Measurements from ENCODE around the gene OSBPL8. TPM values are rescaled to one million over a fixed set of nuclear protein-coding genes. Genes with fewer than 3 reads are reported as not detected.
A peak's percentile ranks its signal among the peaks of the same experiment; 100 is the strongest.

Gene OSBPL8
- total and polyA plus RNA-seq, 9 of the 15 experiments (the other 6 are each of a cell fraction or from before 2014, with no cell fraction given) = 17.4 to 82.7 (median 42.8) TPM

DNA sequence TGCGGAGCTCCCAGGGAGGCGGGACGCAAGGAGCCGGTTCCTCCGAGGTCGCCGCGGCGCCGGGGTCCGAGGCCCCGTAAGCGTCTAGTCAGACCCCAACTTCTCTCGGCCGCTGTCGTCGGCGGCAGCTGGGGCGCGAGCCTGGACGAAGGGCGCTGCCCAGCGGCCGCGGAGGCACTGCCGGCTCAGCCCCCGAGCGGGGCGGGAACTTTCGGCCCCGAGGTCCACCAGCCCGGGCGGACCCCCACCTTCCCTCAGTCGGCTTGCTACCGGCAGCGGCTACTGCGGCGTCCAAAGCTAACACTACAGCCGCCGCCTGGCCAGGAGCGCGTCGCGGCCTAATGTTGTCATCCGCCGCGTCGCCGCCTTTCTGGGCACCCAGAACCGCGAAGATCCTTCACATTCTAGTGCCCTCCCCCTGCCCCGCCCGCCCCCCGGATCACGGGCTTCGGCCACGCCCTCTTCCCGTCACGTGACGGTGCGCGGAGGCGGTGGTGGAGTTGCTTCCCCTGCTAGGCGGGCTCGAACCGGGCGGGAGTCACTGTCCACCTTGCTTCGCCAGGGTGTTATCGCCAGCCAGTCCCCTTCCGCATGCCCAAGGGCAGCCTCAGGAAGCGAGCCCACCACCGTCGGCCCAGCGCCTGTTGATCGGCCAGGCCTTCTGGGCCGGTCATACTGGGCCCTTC, at the start of gene OSBPL8 (continued):
- TF ChIP-seq, protein P1, sequence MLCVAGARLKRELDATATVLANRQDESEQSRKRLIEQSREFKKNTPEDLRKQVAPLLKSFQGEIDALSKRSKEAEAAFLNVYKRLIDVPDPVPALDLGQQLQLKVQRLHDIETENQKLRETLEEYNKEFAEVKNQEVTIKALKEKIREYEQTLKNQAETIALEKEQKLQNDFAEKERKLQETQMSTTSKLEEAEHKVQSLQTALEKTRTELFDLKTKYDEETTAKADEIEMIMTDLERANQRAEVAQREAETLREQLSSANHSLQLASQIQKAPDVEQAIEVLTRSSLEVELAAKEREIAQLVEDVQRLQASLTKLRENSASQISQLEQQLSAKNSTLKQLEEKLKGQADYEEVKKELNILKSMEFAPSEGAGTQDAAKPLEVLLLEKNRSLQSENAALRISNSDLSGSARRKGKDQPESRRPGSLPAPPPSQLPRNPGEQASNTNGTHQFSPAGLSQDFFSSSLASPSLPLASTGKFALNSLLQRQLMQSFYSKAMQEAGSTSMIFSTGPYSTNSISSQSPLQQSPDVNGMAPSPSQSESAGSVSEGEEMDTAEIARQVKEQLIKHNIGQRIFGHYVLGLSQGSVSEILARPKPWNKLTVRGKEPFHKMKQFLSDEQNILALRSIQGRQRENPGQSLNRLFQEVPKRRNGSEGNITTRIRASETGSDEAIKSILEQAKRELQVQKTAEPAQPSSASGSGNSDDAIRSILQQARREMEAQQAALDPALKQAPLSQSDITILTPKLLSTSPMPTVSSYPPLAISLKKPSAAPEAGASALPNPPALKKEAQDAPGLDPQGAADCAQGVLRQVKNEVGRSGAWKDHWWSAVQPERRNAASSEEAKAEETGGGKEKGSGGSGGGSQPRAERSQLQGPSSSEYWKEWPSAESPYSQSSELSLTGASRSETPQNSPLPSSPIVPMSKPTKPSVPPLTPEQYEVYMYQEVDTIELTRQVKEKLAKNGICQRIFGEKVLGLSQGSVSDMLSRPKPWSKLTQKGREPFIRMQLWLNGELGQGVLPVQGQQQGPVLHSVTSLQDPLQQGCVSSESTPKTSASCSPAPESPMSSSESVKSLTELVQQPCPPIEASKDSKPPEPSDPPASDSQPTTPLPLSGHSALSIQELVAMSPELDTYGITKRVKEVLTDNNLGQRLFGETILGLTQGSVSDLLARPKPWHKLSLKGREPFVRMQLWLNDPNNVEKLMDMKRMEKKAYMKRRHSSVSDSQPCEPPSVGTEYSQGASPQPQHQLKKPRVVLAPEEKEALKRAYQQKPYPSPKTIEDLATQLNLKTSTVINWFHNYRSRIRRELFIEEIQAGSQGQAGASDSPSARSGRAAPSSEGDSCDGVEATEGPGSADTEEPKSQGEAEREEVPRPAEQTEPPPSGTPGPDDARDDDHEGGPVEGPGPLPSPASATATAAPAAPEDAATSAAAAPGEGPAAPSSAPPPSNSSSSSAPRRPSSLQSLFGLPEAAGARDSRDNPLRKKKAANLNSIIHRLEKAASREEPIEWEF (CRISPR knock-in tag; IDR thresholded peaks at IDR 0.05) = peak; percentile 84
- TF ChIP-seq ZNF699 (CRISPR knock-in tag; IDR thresholded peaks at IDR 0.05; ENCODE audit: insufficient replicate concordance) (no peak), HMBOX1 (IDR thresholded peaks at IDR 0.05) (no peak), KLF16 (IDR thresholded peaks at IDR 0.05) (no peak), FUS (optimal IDR thresholded peaks at IDR 0.05; ENCODE audit: low read depth, low read length) (no peak), EWSR1 (IDR thresholded peaks at IDR 0.05; ENCODE audit: borderline replicate concordance, low read depth, partially characterized antibody) (no peak), MEIS2 (IDR thresholded peaks at IDR 0.05; ENCODE audit: partially characterized antibody) (no peak), NR3C1 (CRISPR knock-in tag; IDR thresholded peaks at IDR 0.05) (no peak), TCF3 (CRISPR knock-in tag; IDR thresholded peaks at IDR 0.05) (no peak), HNRNPH1 (optimal IDR thresholded peaks at IDR 0.05; ENCODE audit: low read depth, low read length) (no peak), NCOA1 (IDR thresholded peaks at IDR 0.05; ENCODE audit: low read depth) (no peak), HMGN3 (IDR thresholded peaks at IDR 0.05; ENCODE audit: borderline replicate concordance, extremely low read depth, insufficient read length, low read depth, low read length) (peak; percentile 54), ZSCAN32 (CRISPR knock-in tag; IDR thresholded peaks at IDR 0.05) (no peak), BRF2 (IDR thresholded peaks at IDR 0.05; ENCODE audit: borderline replicate concordance, insufficient read depth, insufficient read length) (no peak), MYNN (IDR thresholded peaks at IDR 0.05) (peak; percentile 87), MYNN (CRISPR knock-in tag; IDR thresholded peaks at IDR 0.05) (no peak), TFAP4 (CRISPR knock-in tag; IDR thresholded peaks at IDR 0.05; ENCODE audit: borderline replicate concordance) (peak; percentile 84), ZNF444 (CRISPR knock-in tag; IDR thresholded peaks at IDR 0.05) (no peak), ZNF586 (CRISPR knock-in tag; conservative IDR thresholded peaks at IDR 0.05) (no peak), HNRNPK (IDR thresholded peaks at IDR 0.05; ENCODE audit: low read depth, low read length, poor library complexity, severe bottlenecking) (no peak), U2AF1 (optimal IDR thresholded peaks at IDR 0.05; ENCODE audit: low read depth, low read length) (peak; percentile 42)
